ENCODE data around the gene PARP15. TPM values are rescaled to one million over a fixed set of nuclear protein-coding genes. Genes with fewer than 3 reads are reported as not detected.

Gene PARP15
- total and polyA plus RNA-seq, 4 donors = 2.4 to 6.1 (median 4.4) TPM

GRCh38 chr3:122538956-122539490 is 38.4 kb upstream of the PARP15 start:
- H3K4me3 ChIP-seq = no peak overlapping the region
- 71 to 86% methylated on average over 7 of the region's 7 CpGs for WGBS, 2 donors
- TF ChIP-seq, protein P1, sequence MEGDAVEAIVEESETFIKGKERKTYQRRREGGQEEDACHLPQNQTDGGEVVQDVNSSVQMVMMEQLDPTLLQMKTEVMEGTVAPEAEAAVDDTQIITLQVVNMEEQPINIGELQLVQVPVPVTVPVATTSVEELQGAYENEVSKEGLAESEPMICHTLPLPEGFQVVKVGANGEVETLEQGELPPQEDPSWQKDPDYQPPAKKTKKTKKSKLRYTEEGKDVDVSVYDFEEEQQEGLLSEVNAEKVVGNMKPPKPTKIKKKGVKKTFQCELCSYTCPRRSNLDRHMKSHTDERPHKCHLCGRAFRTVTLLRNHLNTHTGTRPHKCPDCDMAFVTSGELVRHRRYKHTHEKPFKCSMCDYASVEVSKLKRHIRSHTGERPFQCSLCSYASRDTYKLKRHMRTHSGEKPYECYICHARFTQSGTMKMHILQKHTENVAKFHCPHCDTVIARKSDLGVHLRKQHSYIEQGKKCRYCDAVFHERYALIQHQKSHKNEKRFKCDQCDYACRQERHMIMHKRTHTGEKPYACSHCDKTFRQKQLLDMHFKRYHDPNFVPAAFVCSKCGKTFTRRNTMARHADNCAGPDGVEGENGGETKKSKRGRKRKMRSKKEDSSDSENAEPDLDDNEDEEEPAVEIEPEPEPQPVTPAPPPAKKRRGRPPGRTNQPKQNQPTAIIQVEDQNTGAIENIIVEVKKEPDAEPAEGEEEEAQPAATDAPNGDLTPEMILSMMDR (IDR thresholded peaks at IDR 0.05; ENCODE audit: control extremely low read depth, extremely low read depth) = no peak
- H3K4me1 ChIP-seq (ENCODE audit: control insufficient read depth in 5 of 5, insufficient read depth in 5 of 5, low read length in 5 of 5) = no peaks in the 10 kb centered on the region
- H3K9me3 ChIP-seq (ENCODE audit: control insufficient read depth in 4 of 4, insufficient read depth in 3 of 4, low read length in 3 of 4) = no peaks in the 10 kb centered on the region
- no peaks in the 10 kb centered on the region for H3K27me3 ChIP-seq (ENCODE audit: control insufficient read depth in 3 of 3, insufficient read depth in 3 of 3, low read length in 2 of 3)
- no peak overlapping the region for H3K27ac ChIP-seq (ENCODE audit: low read depth in 1 of 2, low read length in 1 of 2)
- DNase-seq (no peak), ATAC-seq (ENCODE audit: insufficient read depth, low FRiP score) (no peak)
- H3K9ac ChIP-seq (ENCODE audit: insufficient read depth in 1 of 2, low read length in 2 of 2) = no peak overlapping the region
- peaks cover 3 to 40% (median 21%) of the 10 kb centered on the region in 4 donors for H3K36me3 ChIP-seq (ENCODE audit: control insufficient read depth in 4 of 4, insufficient read depth in 4 of 4, low read length in 4 of 4)

- Histone ChIP-seq H3K9ac (ENCODE audit: insufficient read depth in 1 of 2, low read length in 2 of 2) (no peak overlapping the region), H3K4me1 (ENCODE audit: control insufficient read depth in 5 of 5, insufficient read depth in 5 of 5, low read length in 5 of 5) (peaks cover 0 to 22% (median 0%) of the 10 kb centered on the region in 5 donors), H3K9me3 (ENCODE audit: control insufficient read depth in 4 of 4, insufficient read depth in 3 of 4, low read length in 3 of 4) (no peaks in the 10 kb centered on the region), H3K27me3 (ENCODE audit: control insufficient read depth in 3 of 3, insufficient read depth in 3 of 3, low read length in 2 of 3) (no peaks in the 10 kb centered on the region), H3K36me3 (ENCODE audit: control insufficient read depth in 4 of 4, insufficient read depth in 4 of 4, low read length in 4 of 4) (peaks cover 11 to 33% (median 19%) of the 10 kb centered on the region in 4 donors), H3K4me3 (no peak overlapping the region), H3K27ac (ENCODE audit: low read depth in 1 of 2, low read length in 1 of 2) (no peak overlapping the region)
- ATAC-seq (ENCODE audit: insufficient read depth, low FRiP score) (no peak), DNase-seq (peak in 2 of 3 donors; percentile 54 to 61)
- TF ChIP-seq, protein P1 (IDR thresholded peaks at IDR 0.05; ENCODE audit: control extremely low read depth, extremely low read depth) = no peak
- 83 to 90% methylated on average over 5 of the region's 5 CpGs for WGBS, 2 donors
Observed at GRCh38 chr3:122546151-122546550, 31.3 kb upstream of the PARP15 start.

GRCh38 chr3:122548076-122548475 is 29.4 kb upstream of the PARP15 start:
- Histone ChIP-seq H3K4me3 (no peak overlapping the region), H3K36me3 (ENCODE audit: control insufficient read depth in 4 of 4, insufficient read depth in 4 of 4, low read length in 4 of 4) (peaks cover 11 to 34% (median 27%) of the 10 kb centered on the region in 4 donors), H3K9me3 (ENCODE audit: control insufficient read depth in 4 of 4, insufficient read depth in 3 of 4, low read length in 3 of 4) (no peaks in the 10 kb centered on the region), H3K4me1 (ENCODE audit: control insufficient read depth in 5 of 5, insufficient read depth in 5 of 5, low read length in 5 of 5) (peaks cover 0 to 22% (median 0%) of the 10 kb centered on the region in 5 donors), H3K27me3 (ENCODE audit: control insufficient read depth in 3 of 3, insufficient read depth in 3 of 3, low read length in 2 of 3) (no peaks in the 10 kb centered on the region), H3K9ac (ENCODE audit: insufficient read depth in 1 of 2, low read length in 2 of 2) (no peak overlapping the region), H3K27ac (ENCODE audit: low read depth in 1 of 2, low read length in 1 of 2) (no peak overlapping the region)
- TF ChIP-seq, protein P1 (IDR thresholded peaks at IDR 0.05; ENCODE audit: control extremely low read depth, extremely low read depth) = no peak
- WGBS, 2 donors = 87 to 89% methylated on average over 3 of the region's 3 CpGs
- DNase-seq = peak in 2 of 3 donors; percentile 66 to 73
- ATAC-seq (ENCODE audit: insufficient read depth, low FRiP score) = no peak

DNA sequence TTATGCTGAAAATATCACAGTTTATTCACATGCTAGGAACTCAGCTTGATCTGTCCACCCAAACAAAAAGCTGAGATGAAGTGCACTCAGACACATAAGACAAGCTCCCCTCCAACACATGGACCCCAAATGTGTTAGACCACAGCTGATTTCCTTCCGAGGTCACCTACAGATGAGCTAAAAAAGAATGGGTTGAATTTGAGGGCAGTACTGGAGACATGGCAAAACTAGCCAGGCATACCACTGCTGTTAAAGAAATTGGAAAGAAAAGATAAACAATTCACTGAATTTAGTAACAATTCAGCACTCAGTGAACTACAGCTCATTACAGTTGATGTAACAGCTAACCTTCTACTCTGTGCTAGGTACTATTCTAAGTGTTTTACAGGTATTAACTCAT is 28.8 kb upstream of the PARP15 start:
- Histone ChIP-seq H3K4me3 (no peak overlapping the region), H3K27ac (ENCODE audit: low read depth in 1 of 2, low read length in 1 of 2) (no peak overlapping the region), H3K9me3 (ENCODE audit: control insufficient read depth in 4 of 4, insufficient read depth in 3 of 4, low read length in 3 of 4) (no peaks in the 10 kb centered on the region), H3K27me3 (ENCODE audit: control insufficient read depth in 3 of 3, insufficient read depth in 3 of 3, low read length in 2 of 3) (no peaks in the 10 kb centered on the region), H3K9ac (ENCODE audit: insufficient read depth in 1 of 2, low read length in 2 of 2) (no peak overlapping the region), H3K36me3 (ENCODE audit: control insufficient read depth in 4 of 4, insufficient read depth in 4 of 4, low read length in 4 of 4) (peaks cover 11 to 35% (median 28%) of the 10 kb centered on the region in 4 donors), H3K4me1 (ENCODE audit: control insufficient read depth in 5 of 5, insufficient read depth in 5 of 5, low read length in 5 of 5) (peaks cover 0 to 22% (median 0%) of the 10 kb centered on the region in 5 donors)
- DNase-seq = peak; percentile 77 to 97 (median 95)
- TF ChIP-seq, protein P1 (IDR thresholded peaks at IDR 0.05; ENCODE audit: control extremely low read depth, extremely low read depth) = no peak
- 79 to 86% methylated on average over 1 of the region's 1 CpG for WGBS, 2 donors
- ATAC-seq (ENCODE audit: insufficient read depth, low FRiP score) = no peak

Measured in lung (tissue), 12 donors.